Brain microvascular endothelial cell (primary cell): ENCODE data around the gene OCEL1.

Source experiments
- DNase-seq: peaks from one replicate; pipeline ENCODE4 v3.0.0-alpha.2; 2020
- H3K27ac ChIP-seq: fragments of 250-450 bp; sonication (Bioruptor Pico); 2 replicates; pipeline ENCODE4 v1.5.1; 2020; ENCODE audit warnings: mild to moderate bottlenecking, moderate library complexity
- H3K27me3 ChIP-seq: fragments of 250-450 bp; sonication (Bioruptor Pico); replicated peaks from 2 replicates; pipeline ENCODE4 v1.5.1; 2020; ENCODE audit warnings: mild to moderate bottlenecking
- H3K36me3 ChIP-seq: fragments of 250-450 bp; sonication (Bioruptor Pico); replicated peaks from 2 replicates; pipeline ENCODE4 v1.5.1; 2020; ENCODE audit warnings: mild to moderate bottlenecking
- H3K4me3 ChIP-seq: 2 replicates; pipeline ENCODE4 v1.5.1; 2011; ENCODE audit warnings: low read depth, mild to moderate bottlenecking, control low read depth, low read length, moderate library complexity
- CTCF ChIP-seq: IDR thresholded peaks from 2 replicates; pipeline ENCODE4 v1.5.1; 2011; ENCODE audit warnings: low read depth, mild to moderate bottlenecking, moderate library complexity, low read length, control low read depth, inconsistent platforms; ENCODE audit errors: missing control alignments
- in situ Hi-C: cut with HindIII; loops from 2 replicates; pipeline ENCODE4 v1.10.0; 2017; ENCODE audit warnings: low sequenced_read_pairs, low pct_ligation_motif_present

The OCEL1 gene

GRCh38 chr19:17196610-17197009, 29.4 kb upstream of the OCEL1 start:
- no peak for DNase-seq
- Histone ChIP-seq H3K36me3 (peaks cover 77% of the 10 kb centered on the region), H3K27ac (no peak overlapping the region), H3K27me3 (no peaks in the 10 kb centered on the region), H3K4me3 (no peak overlapping the region)
- TF ChIP-seq CTCF: no peak
- in situ Hi-C loops: no loop called here

DNA sequence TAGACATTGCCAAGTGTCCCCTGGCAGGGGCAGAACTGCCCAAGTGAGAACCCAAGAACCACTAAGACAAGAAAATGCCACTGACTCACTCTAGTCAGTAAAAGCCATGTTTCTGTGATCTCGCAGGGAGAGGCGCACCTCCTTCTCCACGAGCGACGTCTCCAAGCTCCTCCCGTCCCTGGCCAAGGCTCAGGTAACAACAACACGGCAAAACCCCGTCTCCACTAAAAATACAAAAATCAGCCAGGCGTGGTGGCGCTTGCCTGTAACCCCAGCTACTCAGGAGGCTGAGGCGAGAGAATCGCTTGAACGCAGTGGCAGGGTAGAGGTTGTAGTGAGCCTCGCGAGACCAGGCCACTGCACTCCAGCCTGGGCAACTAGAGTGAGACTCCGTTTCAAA, 28.4 kb upstream of the OCEL1 start:
- DNase-seq: no peak
- Histone ChIP-seq H3K36me3 (peaks cover 77% of the 10 kb centered on the region), H3K27me3 (no peaks in the 10 kb centered on the region), H3K4me3 (no peak overlapping the region), H3K27ac (no peak overlapping the region)
- TF ChIP-seq CTCF: no peak
- in situ Hi-C loops: no loop called here

DNA sequence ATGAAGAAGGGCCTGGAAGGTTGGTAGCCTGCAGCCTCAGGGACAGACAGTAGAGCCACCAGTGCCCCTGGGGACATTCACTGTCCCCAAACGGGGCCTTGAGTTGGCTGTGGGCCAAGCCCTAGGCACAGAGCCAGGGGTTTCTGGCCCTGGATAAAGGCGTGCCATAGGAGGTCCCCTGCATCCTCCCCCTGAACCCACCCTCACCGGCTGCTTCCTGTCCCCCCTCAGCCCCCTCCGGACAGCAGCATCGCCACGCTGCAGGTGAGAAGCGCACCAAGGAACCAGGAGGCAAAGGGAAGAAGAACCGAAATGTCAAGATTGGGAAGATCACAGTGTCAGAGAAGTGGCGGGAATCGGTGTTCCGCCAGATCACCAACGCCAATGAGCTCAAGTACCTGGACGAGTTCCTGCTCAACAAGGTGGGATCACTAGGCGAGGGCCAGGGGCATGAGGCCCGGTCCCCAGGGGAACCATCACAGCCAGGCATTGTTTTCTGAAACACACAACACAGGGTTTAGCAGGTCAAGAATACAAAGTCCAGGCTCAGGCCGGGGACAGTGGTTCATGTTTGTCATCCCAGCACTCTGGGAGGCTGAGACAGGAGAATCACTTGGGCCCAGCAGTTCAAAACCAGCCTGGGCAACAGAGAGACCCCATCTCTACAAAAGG, 25.5 kb upstream of the OCEL1 start:
- DNase-seq: no peak
- Histone ChIP-seq H3K36me3 (peaks cover 70% of the 10 kb centered on the region), H3K27ac (no peak overlapping the region), H3K4me3 (no peak overlapping the region), H3K27me3 (no peaks in the 10 kb centered on the region)
- TF ChIP-seq CTCF: no peak
- in situ Hi-C loops: no loop called here

DNA sequence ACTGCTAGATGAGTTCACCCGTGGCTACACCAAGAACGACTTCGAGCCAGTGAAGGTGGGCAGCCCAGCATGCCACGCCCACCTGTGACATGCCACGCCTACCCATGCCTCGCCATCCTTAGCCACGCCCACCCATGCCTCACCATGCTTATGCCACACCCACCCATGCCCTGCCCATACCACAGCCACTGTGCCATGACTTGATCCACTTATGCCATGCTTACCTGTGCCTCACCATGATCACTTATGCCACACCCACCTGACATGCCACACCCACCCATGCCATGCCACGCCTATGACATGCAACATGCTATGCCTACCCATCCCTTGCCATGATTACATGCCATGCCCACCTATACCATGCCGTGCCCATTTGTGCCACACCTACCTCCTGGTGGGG, 23.8 kb upstream of the OCEL1 start:
- Histone ChIP-seq H3K4me3 (no peak overlapping the region), H3K36me3 (peaks cover 79% of the 10 kb centered on the region)

DNA sequence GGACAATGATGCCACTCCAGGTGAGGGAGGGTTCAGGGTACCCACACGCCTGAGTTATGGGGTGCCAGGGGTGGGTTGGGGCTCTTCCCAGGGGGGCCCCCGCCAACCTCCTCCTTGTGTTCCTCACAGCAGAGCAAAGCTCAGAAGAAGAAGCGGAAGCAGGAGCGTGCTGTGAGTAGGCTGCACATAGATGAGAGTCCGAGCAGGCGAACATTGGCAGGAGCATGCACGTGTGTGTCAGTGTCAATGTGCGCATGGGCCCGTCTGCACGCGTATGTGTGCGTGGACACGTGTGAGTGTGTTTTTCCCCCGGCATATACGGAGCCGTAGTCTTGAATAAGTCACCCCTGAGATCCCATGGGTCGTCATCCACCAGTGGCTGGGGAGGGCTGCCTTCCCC, 23.3 kb upstream of the OCEL1 start:
- in situ Hi-C loops: no loop called here
- H3K36me3 ChIP-seq: peaks cover 75% of the 10 kb centered on the region
- H3K27ac ChIP-seq: no peak overlapping the region
- H3K27me3 ChIP-seq: no peaks in the 10 kb centered on the region
- no peak for TF ChIP-seq CTCF
- no peak overlapping the region for H3K4me3 ChIP-seq
- DNase-seq: no peak

More for the DNA sequence above, 23.8 kb upstream of the OCEL1 start:
- in situ Hi-C loops: no loop called here
- H3K27ac ChIP-seq: no peak overlapping the region
- DNase-seq: no peak
- H3K27me3 ChIP-seq: no peaks in the 10 kb centered on the region
- TF ChIP-seq CTCF: no peak
